Stimulated activated naive CD8-positive, alpha-beta T cell treated with anti-CD3 and anti-CD28 coated beads, Interleukin-15, Interleukin-2, amounts not matched to agents 100 U/mL and 50 U/mL, for 24 hours (primary cell): Measurements from ENCODE around the gene SLC9A3.

Source experiments
- ATAC-seq: fragments of 150-1000 bp; cut with Tn5 transposase; one replicate; pipeline ENCODE4 v1.10.0; 2021
- DNase-seq: peaks from one replicate; pipeline ENCODE4 v3.0.0; 2021

Gene SLC9A3

DNA sequence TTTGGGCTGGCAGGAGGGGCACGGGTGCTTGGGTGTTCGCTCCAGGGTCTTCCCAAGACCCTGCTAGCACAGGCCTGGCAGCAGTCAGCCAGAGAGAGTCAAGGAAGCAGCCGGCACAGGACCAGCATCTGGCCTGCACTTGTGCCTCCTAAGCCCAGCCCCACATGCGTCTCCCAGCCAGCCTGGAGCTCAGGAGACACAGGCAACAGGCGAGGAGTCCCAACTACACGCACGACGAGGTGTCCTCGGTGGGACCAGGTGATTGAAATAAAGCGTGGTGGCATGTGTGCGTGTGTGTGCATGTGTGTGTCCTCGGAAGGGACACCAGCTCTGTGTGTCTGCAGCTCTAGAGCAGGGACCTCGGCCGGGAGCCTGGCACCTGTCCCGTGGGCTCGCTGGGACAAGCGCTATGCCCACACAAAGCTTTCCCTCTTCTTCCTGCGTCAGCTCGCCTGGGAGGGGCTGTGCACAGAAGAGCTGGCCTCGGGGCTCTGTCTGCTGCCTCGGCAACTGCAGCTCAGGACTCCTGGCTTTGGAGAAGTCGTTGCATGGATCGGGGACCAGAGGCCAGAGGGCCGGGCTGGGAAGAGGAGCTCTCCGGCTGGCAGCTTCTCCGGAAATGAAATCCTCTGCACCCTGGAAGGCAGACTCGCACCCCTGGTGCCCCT is 14.7 kb upstream of the SLC9A3 start:
- ATAC-seq (no peak), DNase-seq (no peak)

DNA sequence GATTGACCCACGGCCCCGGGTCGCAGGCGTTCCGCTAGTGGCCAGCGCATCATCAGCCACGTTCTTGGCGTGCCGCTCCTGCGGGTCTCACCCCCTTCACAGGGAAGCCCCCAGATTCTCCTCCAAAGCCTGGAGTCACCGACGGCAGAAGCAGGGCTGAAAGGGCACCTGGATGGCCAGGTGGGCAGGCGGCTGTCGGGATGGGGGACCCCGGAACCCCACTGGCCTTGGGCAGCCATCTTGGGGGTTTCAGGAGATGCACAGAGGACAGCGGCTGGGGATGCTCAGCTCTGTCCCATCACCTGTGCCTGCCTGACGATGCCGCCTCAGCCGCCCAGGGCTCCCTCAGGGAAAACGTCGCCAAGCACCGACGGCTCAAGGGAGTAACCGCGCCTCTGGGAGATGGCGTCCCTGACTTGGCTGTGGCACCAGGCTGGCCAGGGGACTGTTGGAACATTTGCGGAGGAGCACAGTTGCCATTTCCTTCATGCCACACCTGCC is 14.1 kb upstream of the SLC9A3 start:
- ATAC-seq: no peak
- no peak for DNase-seq

DNA sequence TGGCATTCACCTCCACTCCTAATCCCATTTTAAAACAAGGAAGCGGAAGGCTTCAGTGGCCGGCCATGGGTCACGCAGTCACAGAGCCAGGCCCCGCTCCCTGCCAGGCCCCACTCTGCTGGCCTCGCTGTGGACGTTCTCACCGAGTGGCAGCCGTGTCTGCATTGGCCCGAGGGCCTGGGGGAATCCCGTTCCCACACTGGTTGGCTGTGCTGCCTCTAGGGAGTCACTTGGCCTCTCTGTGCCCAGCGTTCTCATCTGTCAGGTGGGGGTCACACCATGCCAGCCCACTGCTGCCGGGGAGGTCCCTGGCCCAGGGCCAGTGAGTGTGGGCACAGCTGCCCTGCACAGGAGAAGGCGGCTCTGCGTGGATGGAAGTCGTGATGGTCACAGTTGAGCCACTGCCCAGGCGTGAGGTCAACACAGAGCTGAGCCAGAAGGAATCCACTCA is 13.4 kb upstream of the SLC9A3 start:
- ATAC-seq: no peak
- DNase-seq: no peak

DNA sequence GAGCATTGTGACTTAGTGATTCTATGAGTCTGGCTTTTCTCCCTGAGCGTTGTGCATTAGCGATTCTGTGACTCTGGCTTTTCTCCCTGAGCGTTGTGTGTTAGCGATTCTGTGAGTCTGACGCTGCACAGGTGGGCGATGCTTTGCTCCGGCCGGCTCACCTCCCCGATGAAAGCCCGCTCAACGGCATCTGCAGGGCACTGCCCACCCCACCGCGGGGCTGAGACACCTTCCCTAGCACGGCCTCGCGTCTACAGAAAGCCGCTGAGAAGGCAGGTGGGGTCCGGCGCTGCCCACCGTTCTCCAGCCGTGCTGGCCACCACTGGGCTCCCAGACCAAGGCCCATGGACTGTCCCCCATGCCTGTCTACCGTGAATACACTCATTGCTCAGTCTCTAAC is 12.8 kb upstream of the SLC9A3 start:
- DNase-seq (no peak), ATAC-seq (no peak)

DNA sequence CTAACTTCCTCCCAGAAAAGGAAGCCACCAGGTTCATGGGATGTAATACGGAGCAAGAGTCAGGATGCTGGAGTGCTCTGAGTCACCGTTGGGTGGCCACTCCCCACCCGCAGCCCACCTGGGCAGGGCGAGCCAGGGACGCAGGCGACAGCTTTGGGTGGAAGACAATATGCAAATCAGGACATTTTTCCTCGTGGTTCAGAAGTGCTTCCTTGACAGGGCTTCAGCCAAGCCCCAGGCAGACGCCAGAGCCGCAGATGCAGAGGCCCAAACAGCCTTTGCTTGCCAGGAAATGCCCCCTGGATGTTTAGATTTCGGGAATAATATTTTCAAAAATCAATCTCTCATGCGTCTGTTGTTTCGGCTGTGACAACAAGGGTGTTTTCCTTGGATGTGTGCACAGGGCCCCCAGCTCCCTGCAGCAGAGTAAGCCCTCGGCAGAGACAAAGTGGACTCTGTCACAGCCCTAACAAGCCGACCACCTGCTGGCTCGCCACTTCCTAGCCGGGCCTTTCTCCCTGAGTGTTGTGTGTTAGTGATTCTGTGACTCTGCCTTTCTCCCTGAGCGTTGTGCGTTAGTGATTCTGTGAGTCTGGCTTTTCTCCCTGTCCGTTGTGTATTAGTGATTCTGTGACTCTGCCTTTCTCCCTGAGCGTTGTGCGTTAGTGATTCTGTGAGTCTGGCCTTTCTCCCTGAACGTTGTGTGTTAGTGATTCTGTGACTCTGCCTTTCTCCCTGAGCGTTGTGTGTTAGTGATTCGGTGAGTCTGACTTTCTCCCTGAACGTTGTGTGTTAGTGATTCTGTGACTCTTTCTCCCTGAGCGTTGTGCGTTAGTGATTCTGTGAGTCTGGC is 11.8 kb upstream of the SLC9A3 start:
- DNase-seq: no peak
- ATAC-seq: no peak

DNA sequence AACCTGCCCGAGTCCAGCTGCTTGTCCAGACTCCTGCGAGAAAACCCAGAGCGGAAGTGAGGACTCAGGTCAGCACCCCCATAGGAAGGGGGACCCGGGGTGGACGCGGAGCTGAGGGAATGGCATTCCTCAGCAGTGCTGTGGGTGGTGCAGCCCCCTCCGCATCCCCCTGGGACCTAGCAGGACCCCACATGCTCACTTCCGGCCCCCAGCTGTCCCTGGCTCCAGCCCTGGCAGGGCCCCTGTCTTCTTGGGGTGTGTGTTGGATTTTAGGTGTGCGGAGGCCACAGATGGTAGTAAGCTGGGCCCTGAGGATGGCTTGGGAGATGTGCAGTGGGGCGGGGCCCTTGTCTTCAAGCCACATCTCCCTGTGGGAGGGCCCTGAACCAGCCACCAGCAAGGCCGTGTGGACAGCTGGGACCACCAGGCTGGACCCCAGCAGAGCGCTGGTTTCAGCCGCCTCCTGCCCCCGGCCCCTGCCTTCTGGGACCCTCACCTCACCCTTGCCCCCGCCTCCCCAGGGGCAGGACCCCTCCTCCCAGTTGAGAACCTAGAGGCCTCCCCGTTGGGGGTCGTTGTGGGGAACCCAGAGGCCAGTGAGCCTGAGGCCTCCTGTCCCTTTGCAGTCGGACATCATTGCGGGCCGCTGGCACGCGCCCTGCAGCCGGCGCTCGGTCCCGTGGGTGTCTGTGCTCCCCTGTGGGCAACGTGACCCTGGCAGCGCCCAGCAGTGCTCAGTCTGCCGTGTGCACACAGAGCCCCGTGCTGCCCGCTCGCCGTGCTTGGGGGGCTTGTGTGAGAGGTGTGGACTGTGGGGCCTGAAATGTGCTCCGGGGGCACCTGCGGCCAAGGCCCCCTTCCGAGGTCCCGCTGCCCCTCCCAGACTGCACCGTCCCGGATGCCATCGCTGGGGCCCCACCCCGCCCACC is 10.8 kb upstream of the SLC9A3 start:
- no peak for ATAC-seq
- DNase-seq: no peak

DNA sequence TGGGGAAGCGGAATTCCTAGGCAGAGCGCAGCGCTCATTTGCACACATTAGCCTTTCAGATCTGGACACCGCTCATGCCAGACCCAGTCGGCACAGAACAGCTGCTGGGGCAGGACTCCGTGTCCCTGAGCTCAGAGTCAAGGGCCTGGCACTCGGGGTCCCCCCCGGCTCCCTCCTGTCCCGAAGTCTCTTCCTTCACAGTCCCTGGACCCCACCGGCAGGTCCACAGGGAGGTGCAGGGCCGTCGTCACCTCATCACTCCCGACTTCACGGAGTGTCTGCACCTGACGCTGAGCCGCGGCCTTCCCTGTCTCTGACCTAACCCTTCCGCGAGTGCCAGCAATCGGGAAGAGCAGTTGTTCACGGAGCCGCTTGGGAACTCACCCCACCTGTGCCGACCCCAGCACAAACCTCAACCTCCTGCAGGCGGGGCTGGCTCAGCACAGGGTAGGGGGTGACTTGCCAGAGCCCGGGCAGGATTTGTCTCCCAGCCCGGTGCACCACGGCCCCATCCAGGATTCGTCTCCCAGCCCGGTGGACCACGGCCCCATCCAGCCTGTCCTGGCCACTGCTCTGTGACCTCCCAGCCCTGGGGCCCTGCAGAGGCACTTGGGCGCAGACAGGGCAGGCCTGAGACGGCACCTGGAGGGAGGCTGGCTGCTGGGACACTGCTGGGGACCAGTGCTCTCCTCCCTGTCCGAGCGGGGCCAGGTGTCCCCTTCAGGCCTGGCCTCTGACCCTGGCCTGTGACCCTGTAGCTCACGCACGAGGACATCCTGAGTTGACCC is 9.9 kb upstream of the SLC9A3 start:
- DNase-seq: no peak
- no peak for ATAC-seq

DNA sequence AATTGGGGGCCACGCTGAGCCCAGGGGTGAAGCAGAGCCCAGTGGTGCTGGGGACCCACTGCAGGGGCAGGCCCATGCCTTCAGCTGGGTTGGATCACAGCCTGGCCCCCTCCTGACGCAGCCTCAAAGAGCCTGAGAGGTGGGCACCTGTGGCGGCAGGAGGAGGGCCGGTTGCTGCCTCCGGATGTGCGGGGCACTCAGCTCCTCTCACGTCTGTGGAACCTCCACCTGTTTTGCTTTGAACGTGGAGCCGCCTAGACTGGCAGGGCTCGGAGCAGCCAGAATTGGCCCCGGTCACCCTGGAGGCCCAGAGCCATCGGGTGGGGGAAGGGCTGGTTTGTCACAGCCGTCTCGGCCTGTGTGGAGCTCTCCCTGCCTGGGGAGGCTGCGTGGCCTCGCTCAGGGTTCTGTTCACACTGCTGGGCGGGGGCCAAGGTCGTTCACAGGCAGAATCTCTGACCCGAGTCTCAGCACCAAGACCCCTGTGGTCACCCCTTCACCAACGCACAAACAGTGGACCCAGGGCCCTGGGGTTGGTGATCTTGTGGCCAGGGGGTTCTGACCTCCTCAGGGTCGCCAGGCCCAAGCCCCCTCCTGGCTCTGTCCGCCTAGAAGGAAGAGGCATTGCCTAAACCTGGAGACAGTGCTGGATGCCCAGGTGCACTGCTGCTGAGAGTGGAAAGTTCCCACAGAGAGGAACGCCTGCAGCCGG is 9.2 kb upstream of the SLC9A3 start:
- no peak for ATAC-seq
- no peak for DNase-seq

DNA sequence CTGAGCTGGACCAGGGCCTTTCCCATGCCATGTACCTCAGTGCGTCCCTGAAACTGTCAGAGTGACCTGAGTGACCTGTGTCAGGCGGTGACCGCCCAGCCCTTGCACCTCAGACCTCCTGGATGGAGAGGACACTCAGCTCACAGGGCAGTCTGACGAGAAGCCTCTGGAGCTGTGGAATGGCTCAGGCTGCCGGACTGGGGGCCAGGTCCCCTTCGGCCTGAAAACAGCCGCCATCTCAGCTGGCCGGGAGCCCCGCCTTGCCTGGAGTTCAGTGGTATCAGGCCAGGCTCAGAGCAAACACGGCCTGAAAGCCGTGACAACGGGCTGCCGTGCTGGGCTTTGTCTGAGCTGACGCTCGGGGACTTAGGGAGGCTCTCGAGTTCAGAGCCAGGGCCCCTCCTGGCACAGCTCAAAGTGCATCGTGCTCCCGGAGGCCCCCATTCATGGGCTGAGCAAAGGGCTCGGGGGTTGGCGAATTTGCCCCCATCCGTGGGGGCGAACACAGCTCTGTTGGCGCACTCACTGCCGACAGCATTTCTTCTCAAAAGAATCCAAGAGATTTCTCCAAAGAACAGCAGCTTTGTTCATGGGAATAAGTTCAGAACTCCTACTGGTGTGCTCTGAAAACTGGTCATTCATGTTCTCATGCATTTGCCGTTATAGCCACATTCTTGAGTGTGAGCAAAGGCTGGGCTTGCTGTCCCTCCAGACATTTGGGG is 8.4 kb upstream of the SLC9A3 start:
- ATAC-seq (no peak), DNase-seq (no peak)

DNA sequence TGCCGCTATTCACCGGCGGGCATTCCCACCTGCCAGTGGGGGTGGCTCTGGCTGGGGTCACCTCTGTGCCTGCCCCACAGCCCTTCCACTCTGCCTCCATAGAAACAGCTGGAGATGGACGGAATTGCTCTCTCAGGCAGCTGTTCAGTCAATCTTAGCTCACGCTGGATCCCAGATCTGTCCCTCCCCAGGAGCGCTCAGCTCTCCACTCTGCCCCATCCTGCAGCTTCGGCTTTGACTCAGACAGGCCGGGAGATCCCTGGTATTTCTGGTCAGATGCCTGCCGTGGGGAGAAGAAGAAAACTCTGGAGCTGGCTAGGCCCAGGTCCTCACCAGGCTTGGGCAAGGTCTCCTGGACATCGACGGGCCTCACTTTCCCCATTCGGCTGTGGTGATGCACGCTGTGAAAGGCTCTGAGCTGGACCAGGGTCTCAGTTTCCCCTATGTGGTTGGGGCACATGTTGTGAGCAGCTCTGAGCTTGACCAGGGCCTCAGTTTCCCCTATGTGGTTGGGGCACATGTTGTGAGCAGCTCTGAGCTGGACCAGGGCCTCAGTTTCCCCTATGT is 7.6 kb upstream of the SLC9A3 start:
- ATAC-seq (no peak), DNase-seq (no peak)

DNA sequence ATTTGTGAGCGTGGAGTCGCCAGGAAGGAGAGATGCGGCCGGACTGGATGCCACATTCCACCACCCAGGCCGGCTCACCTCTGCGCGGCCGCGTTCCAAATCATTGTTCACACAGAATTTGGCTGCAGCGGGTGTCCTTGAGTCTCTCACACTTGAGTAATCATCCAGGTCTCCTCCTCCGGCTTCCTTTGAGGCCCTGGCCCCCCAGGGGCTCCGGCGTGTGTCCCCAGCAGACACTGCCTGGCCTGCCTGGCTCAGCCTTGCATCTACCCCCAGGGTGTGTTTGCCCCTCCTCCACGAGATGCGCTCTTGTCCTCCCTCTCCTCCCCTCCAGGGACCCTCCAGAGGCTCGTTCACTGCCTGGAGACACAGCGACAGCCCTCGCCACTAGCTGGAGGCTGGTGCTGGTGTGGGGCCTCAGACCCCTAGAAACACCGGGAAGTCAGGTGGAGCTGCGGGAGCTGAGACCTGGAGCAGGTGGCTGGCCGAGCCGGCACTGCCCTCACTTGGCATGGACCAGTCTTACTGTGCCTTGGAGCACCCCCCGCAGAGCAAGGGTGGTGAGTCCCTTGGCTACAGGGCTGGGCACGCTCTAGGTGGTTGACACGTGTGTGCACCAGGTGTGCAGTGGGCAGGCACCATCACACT is 7.0 kb upstream of the SLC9A3 start:
- DNase-seq (no peak), ATAC-seq (no peak)

DNA sequence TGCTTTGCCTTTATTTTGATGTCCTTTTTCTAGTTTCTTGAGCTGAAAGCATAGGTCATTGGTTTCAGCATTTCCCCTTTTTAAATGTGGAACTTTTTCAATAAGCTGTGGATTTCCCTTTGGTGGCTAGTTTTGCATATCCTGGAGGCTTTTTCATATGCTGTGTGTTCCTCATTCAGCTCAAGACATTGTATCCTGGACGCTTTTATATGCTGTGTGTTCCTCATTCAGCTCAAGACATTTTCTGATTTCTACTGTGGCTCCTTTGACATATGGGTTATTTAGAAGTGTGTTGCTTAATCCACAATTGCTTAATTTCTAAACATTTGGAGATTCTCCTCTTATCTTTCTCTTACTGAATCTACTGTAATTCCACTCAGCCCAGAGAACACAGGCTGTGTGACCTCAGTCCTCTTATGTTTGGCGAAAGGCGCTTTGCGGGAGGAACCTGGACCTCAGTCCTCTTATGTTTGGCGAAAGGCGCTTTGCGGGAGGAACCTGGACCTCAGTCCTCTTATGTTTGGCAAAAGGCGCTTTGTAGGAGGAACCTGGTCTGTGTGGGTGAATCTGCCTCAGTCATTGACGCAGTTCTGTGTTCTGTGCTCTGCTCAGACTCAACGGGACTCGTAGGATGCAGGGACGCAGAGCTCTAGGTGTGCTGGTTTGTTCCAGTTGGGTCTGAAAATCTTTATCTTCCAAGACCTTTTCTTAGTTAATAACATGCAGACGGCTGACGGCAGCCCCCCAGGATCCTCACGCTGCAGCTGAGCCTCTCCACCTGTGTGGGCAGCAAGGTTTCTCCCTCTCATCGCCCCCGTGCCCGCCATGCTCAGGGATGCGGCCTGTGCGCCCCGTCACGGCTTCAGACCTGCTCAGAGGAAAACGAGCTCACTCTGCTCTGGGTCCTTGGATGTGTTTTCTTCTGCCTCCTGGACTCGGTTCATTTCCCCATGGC is 6.0 kb upstream of the SLC9A3 start:
- ATAC-seq (no peak), DNase-seq (no peak)

DNA sequence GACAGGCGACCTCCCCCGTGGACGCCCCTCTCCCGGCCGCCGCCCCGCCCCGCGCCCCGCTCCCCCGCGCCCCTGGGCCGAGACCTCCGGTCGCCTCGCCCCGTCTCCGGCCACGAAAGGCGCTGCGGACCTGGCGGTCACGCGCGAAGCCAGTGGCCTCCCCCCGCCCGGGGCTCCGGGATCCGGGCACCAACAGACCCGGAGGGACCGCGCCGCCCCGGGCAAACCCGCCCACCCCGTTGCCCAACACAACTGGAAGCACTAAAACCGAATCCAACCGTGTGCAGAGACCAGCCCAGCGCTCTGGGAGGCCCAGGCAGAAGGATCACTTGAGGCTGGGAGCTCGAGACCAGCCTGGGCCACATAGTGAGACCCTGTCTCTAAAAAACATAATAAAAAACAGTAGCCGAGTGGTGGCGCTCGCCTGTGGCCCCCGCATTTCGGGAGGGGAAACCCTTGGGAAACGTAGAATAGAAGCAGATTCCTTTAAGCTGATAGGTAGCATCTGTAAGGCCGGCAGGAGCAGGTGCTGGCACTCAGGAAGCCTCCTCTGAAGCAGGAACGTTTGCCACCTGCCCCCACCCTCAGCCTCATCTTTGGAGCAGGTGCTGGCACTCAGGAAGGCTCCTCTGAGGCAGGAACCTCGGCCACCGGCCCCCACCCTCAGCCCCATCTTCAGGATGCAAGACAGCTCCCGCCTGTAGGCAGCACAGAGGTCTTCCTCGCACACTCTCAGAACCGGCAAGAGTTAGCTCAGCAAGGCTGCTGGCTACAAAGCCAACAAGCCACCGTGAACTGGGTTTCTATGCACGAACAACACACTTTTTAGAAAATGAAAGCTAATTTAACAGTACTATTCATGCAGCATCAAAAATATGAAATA is 4.6 kb upstream of the SLC9A3 start:
- no peak for ATAC-seq

DNA sequence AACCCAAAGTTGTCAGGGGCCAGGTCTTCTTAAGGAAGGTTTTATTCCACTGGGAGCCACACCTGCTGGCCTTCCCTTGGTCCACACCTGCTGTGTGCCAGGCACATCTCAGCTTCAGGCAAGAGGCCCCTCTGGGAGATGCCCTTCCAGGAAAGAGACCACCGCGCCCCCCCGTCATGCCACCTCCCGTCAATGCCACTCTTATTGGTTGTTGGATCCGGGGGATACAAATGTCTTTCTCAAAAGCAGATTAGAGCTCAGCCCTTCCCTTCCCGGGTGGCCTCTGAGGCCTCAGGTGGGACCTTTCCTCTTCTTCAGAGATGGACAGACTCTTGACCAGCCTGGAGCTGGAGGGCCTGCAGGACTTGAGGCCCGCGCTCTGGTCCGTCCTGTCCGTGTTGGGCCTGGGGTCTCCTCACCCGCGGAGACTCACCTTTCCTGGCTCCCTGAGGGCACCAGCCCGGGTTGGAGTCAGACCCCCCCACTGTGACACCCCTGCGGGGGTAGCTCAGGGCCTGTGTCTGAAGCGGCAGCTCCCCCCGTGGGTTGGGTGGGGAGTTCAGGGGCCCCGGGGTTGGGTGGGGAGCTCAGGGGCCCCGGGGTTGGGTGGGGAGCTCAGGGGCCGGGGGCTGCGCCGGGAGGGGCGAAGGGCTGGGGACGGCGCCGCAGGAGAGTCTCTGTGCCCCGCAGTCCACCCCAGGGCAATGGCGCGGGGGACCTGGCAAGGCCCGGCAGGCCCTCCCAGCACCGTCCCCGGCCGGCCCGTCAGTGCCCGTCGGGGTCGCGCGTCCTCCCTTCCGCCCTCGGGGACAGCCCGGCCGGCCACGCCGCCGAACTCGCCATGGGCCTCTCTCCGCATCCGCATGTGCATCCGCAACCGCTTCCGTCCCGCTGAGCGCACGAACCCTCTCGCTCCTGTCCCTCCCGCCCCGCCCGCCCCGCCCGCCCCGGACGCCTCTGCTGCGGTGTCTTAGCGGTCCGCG is 3.7 kb upstream of the SLC9A3 start:
- peak; percentile 38 for DNase-seq
- no peak for ATAC-seq

More for the DNA sequence above, 4.6 kb upstream of the SLC9A3 start:
- DNase-seq: no peak

DNA sequence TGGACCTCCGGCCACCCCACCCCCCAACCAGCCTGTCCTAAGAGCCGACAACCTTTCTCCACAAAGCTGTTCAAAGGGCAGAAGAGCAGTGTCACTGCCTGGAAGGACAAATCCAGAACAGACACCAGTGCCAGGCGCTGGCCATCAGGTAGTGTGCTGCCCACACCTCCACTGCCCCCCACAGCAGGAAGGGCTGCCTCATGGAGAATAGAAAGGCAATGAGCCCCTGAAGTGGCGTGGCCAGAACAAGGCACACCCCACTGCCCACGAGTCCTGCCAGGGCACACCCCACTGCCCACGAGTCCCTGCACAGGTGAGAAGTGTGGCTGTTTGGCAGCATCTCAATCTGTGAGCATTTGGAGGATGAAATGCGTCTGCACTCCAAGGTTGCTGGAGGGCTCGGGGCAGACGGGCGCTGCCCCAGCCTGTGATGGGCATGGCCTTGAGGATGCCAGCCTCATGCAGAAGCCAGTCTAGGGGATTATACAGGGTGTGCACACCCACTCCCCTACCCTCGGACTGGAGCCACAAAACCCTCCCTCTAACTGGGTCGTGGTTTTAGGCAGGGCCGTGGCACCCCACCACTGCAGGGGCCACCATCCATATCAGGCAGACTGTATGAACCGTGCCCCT is 2.3 kb upstream of the SLC9A3 start:
- ATAC-seq: no peak
- no peak for DNase-seq
